CD4-positive, alpha-beta T cell (primary cell): Measurements from ENCODE around the gene C6. TPM values are rescaled to one million over a fixed set of nuclear protein-coding genes. Genes with fewer than 3 reads are reported as not detected.

ENCODE experiments used
- ATAC-seq: fragments of 200-7000 bp; cut with Tn5 transposase; one replicate; pipeline ENCODE4 v1.10.0; 2022; ENCODE audit warnings: mild to moderate bottlenecking; ENCODE audit not compliant: poor library complexity
- CTCF ChIA-PET: fragments of 350-600 bp; sonication (Branson Sonifier 250); formaldehyde crosslinking; loops from one replicate; lab custom pipeline; 2021; ENCODE audit warnings: antibody characterized with exemption, inconsistent platforms; lab: Charles Lee
- POLR2A ChIA-PET: fragments of 350-600 bp; sonication (Branson Sonifier 250); formaldehyde crosslinking; loops from one replicate; lab custom pipeline; 2021; ENCODE audit warnings: antibody characterized with exemption, inconsistent platforms; lab: Charles Lee
- DNase-seq, 14 experiments: peaks; one replicate each; pipeline ENCODE4 v3.0.0-alpha.2; 2013 to 2020; ENCODE audit warnings: mixed read lengths in 2 of 14
- H3K27ac ChIP-seq, 2 donors: one replicate each; pipeline versions ENCODE4 v1.5.1 to v1.7.0; 2013; ENCODE audit warnings: low read length in 2 of 2, low read depth in 1 of 2, mild to moderate bottlenecking in 1 of 2
- H3K27me3 ChIP-seq, 2 experiments: 1 replicate in 1 of 2; 2 replicates in 1 of 2; pipeline versions ENCODE4 v1.6.1 to v1.7.0; 2013; ENCODE audit warnings: low read length in 2 of 2, control low read depth in 1 of 2, mild to moderate bottlenecking in 1 of 2, moderate library complexity in 1 of 2; ENCODE audit not compliant: insufficient read depth in 2 of 2, control insufficient read depth in 1 of 2
- H3K36me3 ChIP-seq: one replicate; pipeline ENCODE4 v1.6.1; 2013; ENCODE audit warnings: low read length, control low read depth; ENCODE audit not compliant: insufficient read depth
- H3K4me1 ChIP-seq: one replicate; pipeline ENCODE4 v1.6.1; 2013; ENCODE audit warnings: low read length, control low read depth; ENCODE audit not compliant: insufficient read depth
- H3K4me3 ChIP-seq: one replicate; pipeline ENCODE4 v1.5.1; 2013; ENCODE audit warnings: mild to moderate bottlenecking, low read length, moderate library complexity
- H3K9me3 ChIP-seq, 2 experiments: 1 replicate in 1 of 2; 2 replicates in 1 of 2; pipeline versions ENCODE4 v1.6.1 to v1.7.0; 2013; ENCODE audit warnings: low read length in 2 of 2, mild to moderate bottlenecking in 2 of 2, control low read depth in 1 of 2, moderate library complexity in 1 of 2; ENCODE audit not compliant: control insufficient read depth in 1 of 2, insufficient read depth in 1 of 2
- H3K27ac Mint-ChIP-seq: one replicate; pipeline ENCODE4 v1.8.0; 2020; ENCODE audit warnings: mixed read lengths
- H3K27me3 Mint-ChIP-seq: one replicate; pipeline ENCODE4 v1.8.0; 2021; ENCODE audit warnings: mixed read lengths
- H3K36me3 Mint-ChIP-seq: one replicate; pipeline ENCODE4 v1.8.0; 2021; ENCODE audit warnings: low read depth, mixed read lengths
- H3K4me1 Mint-ChIP-seq: one replicate; pipeline ENCODE4 v1.8.0; 2021; ENCODE audit warnings: low read depth, mixed read lengths
- H3K4me3 Mint-ChIP-seq: one replicate; pipeline ENCODE4 v1.8.0; 2020; ENCODE audit warnings: mild to moderate bottlenecking, mixed read lengths
- H3K9me3 Mint-ChIP-seq: one replicate; pipeline ENCODE4 v1.8.0; 2020; ENCODE audit warnings: mixed read lengths
- intact Hi-C, 2 experiments: fragments of 100-400 bp; cut with DNase I in 1 of 2; cut with micrococcal nuclease in 1 of 2; formaldehyde crosslinking; loops; one replicate each; pipeline versions ENCODE4 v1.15.1 to v1.9.0; 2023 to 2025; cut with DNase I, micrococcal nuclease
- total RNA-seq, 174 experiments: library from RNA in 2 of 174; stranded (reverse) in 2 of 174; gene quantifications; one replicate each; pipeline ENCODE4 v1.2.3 and lab custom pipeline; 2021 to 2026
- TF ChIP-seq, protein P1 (sequence below): fragments of 200-600 bp; IDR thresholded peaks from one replicate; pipeline ENCODE4 v1.8.0; 2022; ENCODE audit warnings: antibody characterized with exemption, mild to moderate bottlenecking

The C6 gene
- total RNA-seq, 2 experiments from 2014 or later = not detected

DNA sequence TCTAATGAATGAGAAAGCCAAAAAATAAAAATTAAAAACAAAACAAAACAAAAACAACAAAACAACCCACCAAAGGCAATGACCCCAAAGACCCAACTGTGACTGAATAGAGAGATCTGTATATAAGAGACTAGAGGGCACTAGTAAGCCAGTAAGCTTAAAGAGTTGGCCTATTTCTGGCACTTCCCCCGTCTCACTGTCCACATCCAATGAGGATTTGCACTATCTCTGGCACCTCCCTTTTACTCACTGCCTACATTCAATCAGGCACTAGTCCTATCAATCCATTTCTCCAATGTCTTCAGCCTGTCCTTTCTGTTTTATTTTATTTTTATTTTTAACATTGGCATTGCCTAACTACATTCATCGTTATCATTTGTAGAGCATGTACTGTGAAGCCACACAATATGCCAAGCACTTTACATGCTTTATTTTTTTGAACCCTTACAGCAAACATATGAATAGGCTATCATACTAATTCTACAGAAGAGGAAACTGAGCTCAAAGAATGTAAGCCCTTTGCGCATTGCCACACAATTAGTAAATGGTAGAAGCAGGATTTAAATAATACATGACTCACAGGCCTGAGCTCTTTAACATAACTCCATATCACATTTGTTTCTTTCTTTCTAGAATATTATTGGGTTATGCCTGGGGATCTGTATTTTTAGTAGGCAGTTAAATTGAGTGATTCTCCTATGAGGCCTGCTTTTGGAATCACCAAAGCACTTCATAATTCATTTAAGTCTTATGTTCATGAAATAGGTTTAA lies 70.0 kb downstream of the C6 start:
- ChIA-PET POLR2A (no interaction called here), CTCF (no interaction called here)
- Mint-ChIP-seq H3K36me3 (no peaks in the 10 kb centered on the region), H3K4me3 (no peak overlapping the region), H3K4me1 (no peaks in the 10 kb centered on the region), H3K27ac (no peak overlapping the region), H3K27me3 (no peaks in the 10 kb centered on the region), H3K9me3 (peaks cover 5% of the 10 kb centered on the region)
- Histone ChIP-seq H3K27ac (no peak overlapping the region), H3K27me3 (peaks cover 0 to under 1% of the 10 kb centered on the region in 2 experiments), H3K4me1 (no peaks in the 10 kb centered on the region), H3K9me3 (no peaks in the 10 kb centered on the region), H3K36me3 (no peaks in the 10 kb centered on the region), H3K4me3 (no peak overlapping the region)
- intact Hi-C loops = no loop called here
- no peak for DNase-seq
- TF ChIP-seq, protein P1, sequence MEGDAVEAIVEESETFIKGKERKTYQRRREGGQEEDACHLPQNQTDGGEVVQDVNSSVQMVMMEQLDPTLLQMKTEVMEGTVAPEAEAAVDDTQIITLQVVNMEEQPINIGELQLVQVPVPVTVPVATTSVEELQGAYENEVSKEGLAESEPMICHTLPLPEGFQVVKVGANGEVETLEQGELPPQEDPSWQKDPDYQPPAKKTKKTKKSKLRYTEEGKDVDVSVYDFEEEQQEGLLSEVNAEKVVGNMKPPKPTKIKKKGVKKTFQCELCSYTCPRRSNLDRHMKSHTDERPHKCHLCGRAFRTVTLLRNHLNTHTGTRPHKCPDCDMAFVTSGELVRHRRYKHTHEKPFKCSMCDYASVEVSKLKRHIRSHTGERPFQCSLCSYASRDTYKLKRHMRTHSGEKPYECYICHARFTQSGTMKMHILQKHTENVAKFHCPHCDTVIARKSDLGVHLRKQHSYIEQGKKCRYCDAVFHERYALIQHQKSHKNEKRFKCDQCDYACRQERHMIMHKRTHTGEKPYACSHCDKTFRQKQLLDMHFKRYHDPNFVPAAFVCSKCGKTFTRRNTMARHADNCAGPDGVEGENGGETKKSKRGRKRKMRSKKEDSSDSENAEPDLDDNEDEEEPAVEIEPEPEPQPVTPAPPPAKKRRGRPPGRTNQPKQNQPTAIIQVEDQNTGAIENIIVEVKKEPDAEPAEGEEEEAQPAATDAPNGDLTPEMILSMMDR = no peak
- ATAC-seq = no peak

DNA sequence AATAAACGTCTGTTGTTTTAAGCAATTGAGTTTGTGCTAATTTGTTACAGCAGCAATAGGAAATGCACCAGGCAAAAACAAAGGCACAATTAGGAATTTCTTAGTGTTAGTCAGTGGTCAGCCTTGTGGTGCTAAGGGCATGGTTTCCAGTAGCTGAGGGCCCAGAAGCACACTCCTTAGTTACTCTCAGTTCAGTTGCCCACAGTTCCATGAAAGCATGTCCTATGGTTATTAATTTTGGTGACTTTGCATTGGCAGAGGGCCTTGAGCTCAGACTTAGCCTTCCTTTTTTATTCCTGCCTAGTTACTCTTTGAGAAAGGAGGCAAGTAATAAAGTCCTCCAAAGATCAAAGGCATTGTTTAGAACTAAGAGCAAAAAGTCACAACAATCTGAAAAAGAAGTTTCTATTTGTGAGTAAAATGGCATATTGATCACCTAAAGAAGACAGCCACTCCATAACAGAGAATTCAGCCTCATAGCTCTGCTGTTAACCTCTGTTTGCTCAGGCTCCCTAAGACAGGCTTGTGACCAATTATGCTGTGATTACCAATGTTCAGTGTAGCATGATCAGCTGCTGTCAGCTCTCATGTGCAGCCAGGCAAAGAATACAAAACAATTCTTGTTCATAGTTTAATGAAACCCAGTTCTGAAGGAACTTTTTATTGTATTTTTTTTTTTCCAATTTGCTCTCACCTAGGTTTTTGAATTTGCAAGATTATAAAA lies 85.2 kb downstream of the C6 start:
- no peaks in the 10 kb centered on the region for H3K27me3 ChIP-seq
- H3K27ac ChIP-seq = no peak overlapping the region
- Mint-ChIP-seq H3K4me3 (no peak overlapping the region), H3K36me3 (no peaks in the 10 kb centered on the region), H3K4me1 (no peaks in the 10 kb centered on the region), H3K9me3 (no peaks in the 10 kb centered on the region), H3K27ac (no peak overlapping the region), H3K27me3 (no peaks in the 10 kb centered on the region)
- DNase-seq = no peak
- ChIA-PET CTCF (no interaction called here), POLR2A (no interaction called here)
- no peak for ATAC-seq
- TF ChIP-seq, protein P1 = no peak
- no peaks in the 10 kb centered on the region for H3K36me3 ChIP-seq
- intact Hi-C loops = no loop called here
- H3K9me3 ChIP-seq = peaks cover 0 to 4% of the 10 kb centered on the region in 2 experiments
- H3K4me1 ChIP-seq = no peaks in the 10 kb centered on the region
- no peak overlapping the region for H3K4me3 ChIP-seq

DNA sequence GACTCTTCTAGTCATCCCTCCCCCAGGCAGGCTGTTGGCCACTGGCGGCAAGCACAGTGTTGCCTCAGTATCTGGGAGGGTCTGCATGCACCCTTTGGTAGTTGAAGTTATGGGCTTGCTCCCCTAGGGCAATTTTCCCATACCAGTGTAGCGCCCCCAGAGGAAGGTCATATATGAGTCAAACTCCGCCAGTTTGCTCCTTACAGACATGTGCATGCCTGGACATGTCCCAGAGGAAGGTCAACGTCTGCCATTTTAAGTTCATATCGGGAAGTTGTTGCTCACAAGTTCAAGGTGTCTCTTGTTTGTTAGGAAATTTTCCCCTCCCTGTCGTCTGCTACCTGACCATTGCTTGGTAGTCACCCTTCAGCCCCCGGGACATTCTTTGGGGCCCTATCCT lies 90.9 kb downstream of the C6 start:
- TF ChIP-seq, protein P1 = no peak
- Histone ChIP-seq H3K27me3 (no peaks in the 10 kb centered on the region), H3K9me3 (peaks cover 0 to 6% of the 10 kb centered on the region in 2 experiments), H3K4me1 (no peaks in the 10 kb centered on the region), H3K4me3 (no peak overlapping the region), H3K27ac (no peak overlapping the region), H3K36me3 (no peaks in the 10 kb centered on the region)
- H3K27ac Mint-ChIP-seq = no peak overlapping the region
- ATAC-seq = no peak
- intact Hi-C loops = no loop called here
- H3K9me3 Mint-ChIP-seq = no peaks in the 10 kb centered on the region
- no peaks in the 10 kb centered on the region for H3K36me3 Mint-ChIP-seq
- no peaks in the 10 kb centered on the region for H3K27me3 Mint-ChIP-seq
- H3K4me3 Mint-ChIP-seq = no peak overlapping the region
- no peaks in the 10 kb centered on the region for H3K4me1 Mint-ChIP-seq
- DNase-seq = no peak
- ChIA-PET POLR2A (no interaction called here), CTCF (no interaction called here)
